ENCODE measurements around the gene TCAP. TPM values are rescaled to one million over a fixed set of nuclear protein-coding genes. Genes with fewer than 3 reads are reported as not detected.
"Not testable (repeated sequence)": the region's sequence is repeated elsewhere in the genome, so short reads cannot be mapped to it uniquely, and the experiment has no call there.

The TCAP gene
- total RNA-seq, 1 donor: 0.36 TPM

DNA sequence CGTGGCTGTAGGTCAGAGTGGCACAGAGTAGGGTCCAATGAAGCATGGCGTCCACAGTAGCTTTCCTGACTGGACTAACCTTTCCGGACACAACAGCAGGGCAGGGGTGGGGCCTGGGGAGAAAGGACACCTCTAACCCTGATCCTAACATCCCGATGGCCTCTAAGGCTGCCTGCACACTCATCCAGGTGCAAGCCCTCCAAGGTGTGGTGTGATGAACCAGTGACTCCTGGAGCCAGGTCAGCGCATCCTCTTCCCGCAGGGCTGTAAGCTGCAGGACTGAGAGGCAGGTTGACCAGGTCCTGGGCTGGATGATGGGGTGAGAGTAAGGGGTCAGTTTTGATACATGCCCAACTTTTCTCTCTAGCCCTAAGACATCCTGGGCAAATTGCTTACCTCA is 31.6 kb downstream of the TCAP start:
- no peak overlapping the region for H3K4me2 ChIP-seq (ENCODE audit: insufficient read depth, low read length)
- H3K79me2 ChIP-seq (ENCODE audit: insufficient read depth, low read length): peaks cover 20% of the 10 kb centered on the region
- H2AFZ ChIP-seq (ENCODE audit: low read length): no peak overlapping the region
- no peaks in the 10 kb centered on the region for H3K27me3 ChIP-seq (ENCODE audit: insufficient read depth, low read length)
- H3K36me3 ChIP-seq (ENCODE audit: insufficient read depth, low read length): no peaks in the 10 kb centered on the region
- no peak overlapping the region for H3K27ac ChIP-seq (ENCODE audit: low read depth, low read length)
- DNase-seq (ENCODE audit: insufficient read length, low spot score, missing footprints): no peak
- peaks cover 8% of the 10 kb centered on the region for H3K4me1 ChIP-seq (ENCODE audit: insufficient read depth, low read length)
- H3K9me3 ChIP-seq (ENCODE audit: low read depth, low read length): no peaks in the 10 kb centered on the region
- TF ChIP-seq, protein P1, sequence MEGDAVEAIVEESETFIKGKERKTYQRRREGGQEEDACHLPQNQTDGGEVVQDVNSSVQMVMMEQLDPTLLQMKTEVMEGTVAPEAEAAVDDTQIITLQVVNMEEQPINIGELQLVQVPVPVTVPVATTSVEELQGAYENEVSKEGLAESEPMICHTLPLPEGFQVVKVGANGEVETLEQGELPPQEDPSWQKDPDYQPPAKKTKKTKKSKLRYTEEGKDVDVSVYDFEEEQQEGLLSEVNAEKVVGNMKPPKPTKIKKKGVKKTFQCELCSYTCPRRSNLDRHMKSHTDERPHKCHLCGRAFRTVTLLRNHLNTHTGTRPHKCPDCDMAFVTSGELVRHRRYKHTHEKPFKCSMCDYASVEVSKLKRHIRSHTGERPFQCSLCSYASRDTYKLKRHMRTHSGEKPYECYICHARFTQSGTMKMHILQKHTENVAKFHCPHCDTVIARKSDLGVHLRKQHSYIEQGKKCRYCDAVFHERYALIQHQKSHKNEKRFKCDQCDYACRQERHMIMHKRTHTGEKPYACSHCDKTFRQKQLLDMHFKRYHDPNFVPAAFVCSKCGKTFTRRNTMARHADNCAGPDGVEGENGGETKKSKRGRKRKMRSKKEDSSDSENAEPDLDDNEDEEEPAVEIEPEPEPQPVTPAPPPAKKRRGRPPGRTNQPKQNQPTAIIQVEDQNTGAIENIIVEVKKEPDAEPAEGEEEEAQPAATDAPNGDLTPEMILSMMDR (IDR thresholded peaks at IDR 0.05; ENCODE audit: extremely low read depth, low read depth, low read length): no peak
- no peak overlapping the region for H3K4me3 ChIP-seq (ENCODE audit: insufficient read depth, low read length)
- peaks cover 8% of the 10 kb centered on the region for H4K20me1 ChIP-seq (ENCODE audit: insufficient read depth, low read length)

- TF ChIP-seq, protein P1 (IDR thresholded peaks at IDR 0.05; ENCODE audit: extremely low read depth, low read depth, low read length): no peak
Observed at GRCh38 chr17:39697961-39698360, 32.8 kb downstream of the TCAP start.

GRCh38 chr17:39699157-39699817 is 34.1 kb downstream of the TCAP start:
- H3K4me1 ChIP-seq (ENCODE audit: insufficient read depth, low read length); H3K27me3 ChIP-seq (ENCODE audit: insufficient read depth, low read length); H3K36me3 ChIP-seq (ENCODE audit: insufficient read depth, low read length); H3K9me3 ChIP-seq (ENCODE audit: low read depth, low read length): not testable (repeated sequence)
- Histone ChIP-seq H2AFZ (ENCODE audit: low read length) (peak overlapping the region; percentile 83), H3K4me3 (ENCODE audit: insufficient read depth, low read length) (peak overlapping the region; percentile 76), H3K4me2 (ENCODE audit: insufficient read depth, low read length) (peak overlapping the region; percentile 86), H4K20me1 (ENCODE audit: insufficient read depth, low read length) (peaks cover 20% of the 10 kb centered on the region), H3K27ac (ENCODE audit: low read depth, low read length) (peak overlapping the region; percentile 19), H3K79me2 (ENCODE audit: insufficient read depth, low read length) (peaks cover 45% of the 10 kb centered on the region)
- DNase-seq (ENCODE audit: insufficient read length, low spot score, missing footprints): peak; percentile 93

More at GRCh38 chr17:39697961-39698360, 32.8 kb downstream of the TCAP start:
- no peak overlapping the region for H3K4me2 ChIP-seq (ENCODE audit: insufficient read depth, low read length)
- no peak overlapping the region for H3K27ac ChIP-seq (ENCODE audit: low read depth, low read length)
- no peak overlapping the region for H2AFZ ChIP-seq (ENCODE audit: low read length)
- no peaks in the 10 kb centered on the region for H3K27me3 ChIP-seq (ENCODE audit: insufficient read depth, low read length)
- H3K36me3 ChIP-seq (ENCODE audit: insufficient read depth, low read length): no peaks in the 10 kb centered on the region
- H4K20me1 ChIP-seq (ENCODE audit: insufficient read depth, low read length): peaks cover 12% of the 10 kb centered on the region
- no peak overlapping the region for H3K4me3 ChIP-seq (ENCODE audit: insufficient read depth, low read length)
- no peaks in the 10 kb centered on the region for H3K9me3 ChIP-seq (ENCODE audit: low read depth, low read length)
- H3K79me2 ChIP-seq (ENCODE audit: insufficient read depth, low read length): peaks cover 32% of the 10 kb centered on the region
- peak; percentile 53 for DNase-seq (ENCODE audit: insufficient read length, low spot score, missing footprints)
- H3K4me1 ChIP-seq (ENCODE audit: insufficient read depth, low read length): peaks cover 8% of the 10 kb centered on the region

DNA sequence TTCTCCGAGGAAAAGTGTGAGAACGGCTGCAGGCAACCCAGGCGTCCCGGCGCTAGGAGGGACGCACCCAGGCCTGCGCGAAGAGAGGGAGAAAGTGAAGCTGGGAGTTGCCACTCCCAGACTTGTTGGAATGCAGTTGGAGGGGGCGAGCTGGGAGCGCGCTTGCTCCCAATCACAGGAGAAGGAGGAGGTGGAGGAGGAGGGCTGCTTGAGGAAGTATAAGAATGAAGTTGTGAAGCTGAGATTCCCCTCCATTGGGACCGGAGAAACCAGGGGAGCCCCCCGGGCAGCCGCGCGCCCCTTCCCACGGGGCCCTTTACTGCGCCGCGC is 34.6 kb downstream of the TCAP start, which contains the start of gene ERBB2:
ERBB2 (plus strand) TSS at position 247 of the 330 bp plus-strand sequence. CDS start 175 bp downstream, outside the sequence.
- Histone ChIP-seq H3K36me3 (ENCODE audit: insufficient read depth, low read length) (no peaks in the 10 kb centered on the region), H3K27me3 (ENCODE audit: insufficient read depth, low read length) (no peaks in the 10 kb centered on the region), H3K4me2 (ENCODE audit: insufficient read depth, low read length) (peak within 1 kb of the TSS; percentile 86), H3K4me1 (ENCODE audit: insufficient read depth, low read length) (peaks cover 11% of the 10 kb centered on the region), H2AFZ (ENCODE audit: low read length) (peak within 1 kb of the TSS; percentile 83), H3K4me3 (ENCODE audit: insufficient read depth, low read length) (peak within 1 kb of the TSS; percentile 76), H3K27ac (ENCODE audit: low read depth, low read length) (peak within 1 kb of the TSS; percentile 19), H3K9me3 (ENCODE audit: low read depth, low read length) (no peaks in the 10 kb centered on the region), H4K20me1 (ENCODE audit: insufficient read depth, low read length) (peaks cover 25% of the 10 kb centered on the region), H3K79me2 (ENCODE audit: insufficient read depth, low read length) (peaks cover 49% of the 10 kb centered on the region)
- peak; percentile 97 for DNase-seq (ENCODE audit: insufficient read length, low spot score, missing footprints)
- TF ChIP-seq, protein P1 (IDR thresholded peaks at IDR 0.05; ENCODE audit: extremely low read depth, low read depth, low read length): no peak
